SK-N-SH treated with all-trans-retinoic acid at 6 μM for 48 hours (cell line): ENCODE measurements around the gene PLSCR2.
"Not testable (repeated sequence)": the region's sequence is repeated elsewhere in the genome, so short reads cannot be mapped to it uniquely, and the experiment has no call there.

Source experiments
- CSRNP3 ChIP-seq: fragments of 250-450 bp; sonication (Bioruptor Pico); IDR thresholded peaks from 2 replicates; pipeline ENCODE4 v1.5.1; 2021; ENCODE audit warnings: mild to moderate bottlenecking, moderate library complexity
- OSR1 ChIP-seq: fragments of 250-450 bp; sonication (Bioruptor Pico); IDR thresholded peaks from 2 replicates; pipeline ENCODE4 v1.8.0; 2022; ENCODE audit warnings: moderate library complexity, mild to moderate bottlenecking, inconsistent platforms
- POU6F1 ChIP-seq: fragments of 250-450 bp; sonication (Bioruptor Pico); IDR thresholded peaks from 2 replicates; pipeline ENCODE4 v1.8.0; 2021; ENCODE audit warnings: low read depth, mild to moderate bottlenecking, moderate library complexity, borderline replicate concordance
- SNAI2 ChIP-seq: fragments of 250-450 bp; sonication (Bioruptor Pico); IDR thresholded peaks from 2 replicates; pipeline ENCODE4 v1.5.0; 2020; ENCODE audit warnings: mild to moderate bottlenecking, moderate library complexity
- ZFP30 ChIP-seq: fragments of 450-650 bp; formaldehyde crosslinking; IDR thresholded peaks from 2 replicates; pipeline ENCODE4 v1.5.0; 2022; ENCODE audit warnings: mild to moderate bottlenecking, moderate library complexity

- TF ChIP-seq CSRNP3 (CRISPR knock-in tag); POU6F1 (CRISPR knock-in tag); ZFP30; SNAI2 (CRISPR knock-in tag); OSR1: not testable (repeated sequence)
These were observed 27.9 kb upstream of the PLSCR2 start for GRCh38 chr3:146497145-146497843.
